Heart left ventricle (tissue), 13 donors: Measurements from ENCODE around the gene CIRBP.

ENCODE experiments used
- CTCF ChIP-seq, 12 donors: fragments of 200-600 bp; sonication (generic) in 4 of 12; IDR thresholded peaks; one replicate each; pipeline versions ENCODE4 v1.5.0 to v1.8.0; 2018 to 2022; ENCODE audit warnings: antibody characterized with exemption in 12 of 12, mild to moderate bottlenecking in 5 of 12
- POLR2A ChIP-seq, 2 donors: fragments of 450-650 bp; IDR thresholded peaks; one replicate each; pipeline ENCODE4 v1.6.1; 2017; ENCODE audit warnings: antibody characterized with exemption in 2 of 2, mild to moderate bottlenecking in 2 of 2, moderate library complexity in 2 of 2
- donor health status: ischemic (EF 13 %, LVEDD 7.1; RV severe dilation, severe dysfunction).
- donor health status: DM: no; HTN: yes; CAD: no.
- donor health status: DM: no; HTN: no; CAD: no.
- donor health status: ischemic (EF 25% LVEDD 6.9; RV normal size, moderate dysfunction).
- donor health status: ischemic (EF 25% LVEDD 5.7; RV mildly dilated, moderate dysfunction).
- donor health status: ischemic (EF 35%, LVEDD 5.7; RV mildly dilated, moderate dysfunction).
- donor health status: nonischemic (EF 11% LVEDD 7.7; RV severe dilation, severe dysfunction).
- donor health status: DM: yes; HTN: yes; CAD: no.
- donor health status: PGD.
- donor health status: ischemic (EF 29% LVEDD 5.4; RV normal size, mild dysfunction).
- donor health status: nonischemic (EF 23%, LVEDD 6.1; RV moderate dilation, normal function).

- no peak for TF ChIP-seq CTCF (IDR thresholded peaks at IDR 0.05)
- no peak for TF ChIP-seq POLR2A (IDR thresholded peaks at IDR 0.05)
Observed at GRCh38 chr19:1259876-1260748, 9.0 kb upstream of the CIRBP start.
